Measurements from ENCODE around the gene FGF13.

FGF13 gene

GRCh38 chrX:138651494-138651893, 60.0 kb downstream of the FGF13 start:
- FAIRE-seq = no peak

- FAIRE-seq = no peak
Measured at GRCh38 chrX:138648568-138648967, 62.9 kb downstream of the FGF13 start.

- FAIRE-seq = no peak
Measured at GRCh38 chrX:138638996-138639395, 72.5 kb downstream of the FGF13 start.
